ENCODE results near the gene PXDC1. TPM values are rescaled to one million over a fixed set of nuclear protein-coding genes. Genes with fewer than 3 reads are reported as not detected.
"Not testable (repeated sequence)": the region's sequence is repeated elsewhere in the genome, so short reads cannot be mapped to it uniquely, and the experiment has no call there.

PXDC1 gene
- total RNA-seq, 2 donors from 2014 or later, result 406 to 488 TPM

DNA sequence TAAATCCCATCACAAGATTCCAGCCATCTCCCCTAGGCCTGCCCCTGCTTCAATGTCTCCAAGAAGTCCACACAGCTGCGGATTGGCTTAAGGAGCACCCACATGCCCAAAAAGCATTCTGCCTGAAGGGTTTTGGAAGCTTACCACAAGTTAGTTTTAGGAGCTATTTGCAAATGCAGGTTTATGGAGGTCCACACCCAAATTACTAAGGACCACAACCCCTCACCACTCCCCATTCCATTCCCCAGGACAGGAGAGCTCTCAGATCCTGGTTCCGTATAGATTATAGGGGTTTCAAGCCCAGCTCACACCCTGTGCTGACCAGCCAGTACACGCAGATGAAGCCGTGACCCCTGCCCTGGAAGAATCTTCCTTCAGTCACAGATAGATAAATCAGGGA, 24.3 kb upstream of the PXDC1 start:
- no peak for ATAC-seq (ENCODE audit: insufficient number of reproducible peaks, low FRiP score, low read depth)
- H3K9me3 ChIP-seq, result no peaks in the 10 kb centered on the region
- no peak overlapping the region for H3K4me3 ChIP-seq
- H3K4me1 ChIP-seq (ENCODE audit: control insufficient read depth in 1 of 2, low read depth in 2 of 2), result no peaks in the 10 kb centered on the region
- H3K36me3 ChIP-seq, result no peaks in the 10 kb centered on the region
- no peaks in the 10 kb centered on the region for H3K27me3 ChIP-seq (replicated peaks; ENCODE audit: insufficient read depth)
- no peak for DNase-seq (ENCODE audit: low spot score)
- H3K27ac ChIP-seq, result no peak overlapping the region
- TF ChIP-seq, protein P1, sequence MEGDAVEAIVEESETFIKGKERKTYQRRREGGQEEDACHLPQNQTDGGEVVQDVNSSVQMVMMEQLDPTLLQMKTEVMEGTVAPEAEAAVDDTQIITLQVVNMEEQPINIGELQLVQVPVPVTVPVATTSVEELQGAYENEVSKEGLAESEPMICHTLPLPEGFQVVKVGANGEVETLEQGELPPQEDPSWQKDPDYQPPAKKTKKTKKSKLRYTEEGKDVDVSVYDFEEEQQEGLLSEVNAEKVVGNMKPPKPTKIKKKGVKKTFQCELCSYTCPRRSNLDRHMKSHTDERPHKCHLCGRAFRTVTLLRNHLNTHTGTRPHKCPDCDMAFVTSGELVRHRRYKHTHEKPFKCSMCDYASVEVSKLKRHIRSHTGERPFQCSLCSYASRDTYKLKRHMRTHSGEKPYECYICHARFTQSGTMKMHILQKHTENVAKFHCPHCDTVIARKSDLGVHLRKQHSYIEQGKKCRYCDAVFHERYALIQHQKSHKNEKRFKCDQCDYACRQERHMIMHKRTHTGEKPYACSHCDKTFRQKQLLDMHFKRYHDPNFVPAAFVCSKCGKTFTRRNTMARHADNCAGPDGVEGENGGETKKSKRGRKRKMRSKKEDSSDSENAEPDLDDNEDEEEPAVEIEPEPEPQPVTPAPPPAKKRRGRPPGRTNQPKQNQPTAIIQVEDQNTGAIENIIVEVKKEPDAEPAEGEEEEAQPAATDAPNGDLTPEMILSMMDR (IDR thresholded peaks at IDR 0.05), result no peak

DNA sequence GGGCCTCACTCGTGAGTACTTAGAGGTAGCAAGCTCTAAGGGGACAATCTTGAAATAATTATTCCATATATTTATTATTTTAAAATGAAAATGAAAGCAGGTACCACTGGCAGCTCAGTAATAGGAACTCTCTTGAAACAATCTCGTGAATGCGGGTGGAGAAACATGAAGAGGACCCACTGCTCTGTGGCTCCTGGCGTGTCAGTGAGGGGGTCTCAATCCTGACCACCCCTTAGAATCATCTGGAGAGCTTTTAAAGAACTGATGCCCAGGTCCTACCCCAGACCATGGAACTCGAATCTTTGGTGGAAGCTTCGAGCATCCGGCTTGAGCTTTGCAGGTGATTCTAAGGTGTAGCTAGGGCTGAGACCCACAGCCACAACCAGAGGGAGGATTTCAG, 23.9 kb upstream of the PXDC1 start:
- Histone ChIP-seq H3K4me3 (no peak overlapping the region), H3K36me3 (no peaks in the 10 kb centered on the region), H3K9me3 (no peaks in the 10 kb centered on the region), H3K27me3 (replicated peaks; ENCODE audit: insufficient read depth) (no peaks in the 10 kb centered on the region), H3K4me1 (ENCODE audit: control insufficient read depth in 1 of 2, low read depth in 2 of 2) (no peaks in the 10 kb centered on the region), H3K27ac (no peak overlapping the region)
- TF ChIP-seq, protein P1 (IDR thresholded peaks at IDR 0.05), result no peak
- no peak for ATAC-seq (ENCODE audit: insufficient number of reproducible peaks, low FRiP score, low read depth)
- DNase-seq (ENCODE audit: low spot score), result no peak

DNA sequence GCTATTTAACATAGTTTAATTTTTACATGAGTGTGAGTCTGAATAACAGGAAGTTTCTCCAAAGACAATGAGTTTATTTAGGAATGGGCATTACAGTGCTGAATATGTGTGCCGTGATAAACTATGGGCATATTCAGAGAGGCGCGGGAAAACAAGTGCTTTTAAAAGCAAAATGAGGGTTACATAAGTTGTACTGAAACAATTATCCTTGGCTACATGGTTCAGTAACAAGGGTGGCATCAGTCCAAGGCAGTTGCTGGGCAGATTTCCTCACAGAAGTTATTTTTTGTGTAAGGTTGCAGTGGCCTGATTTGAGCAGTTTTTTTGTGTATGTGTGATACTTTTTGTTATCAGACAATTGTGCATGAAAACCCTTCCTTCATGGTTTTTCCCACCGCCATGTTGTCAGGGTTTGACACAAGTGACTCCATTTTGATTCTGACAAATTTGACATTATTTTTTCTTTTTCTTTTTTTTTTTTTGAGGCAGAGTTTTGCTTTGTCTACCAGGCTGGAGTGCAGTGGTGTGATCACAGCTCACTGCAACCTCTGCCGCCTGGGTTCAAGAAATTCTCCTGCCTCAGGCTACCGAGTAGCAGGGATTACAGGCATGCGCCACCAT, 22.3 kb upstream of the PXDC1 start:
- TF ChIP-seq, protein P1 (IDR thresholded peaks at IDR 0.05), result no peak
- Histone ChIP-seq H3K36me3 (no peaks in the 10 kb centered on the region), H3K9me3 (no peaks in the 10 kb centered on the region), H3K4me1 (ENCODE audit: control insufficient read depth in 1 of 2, low read depth in 2 of 2) (no peaks in the 10 kb centered on the region), H3K4me3 (no peak overlapping the region), H3K27me3 (replicated peaks; ENCODE audit: insufficient read depth) (no peaks in the 10 kb centered on the region), H3K27ac (no peak overlapping the region)
- DNase-seq (ENCODE audit: low spot score), result no peak
- ATAC-seq (ENCODE audit: insufficient number of reproducible peaks, low FRiP score, low read depth), result no peak

GRCh38 chr6:3772127-3772999, 20.9 kb upstream of the PXDC1 start:
- not testable (repeated sequence) for H3K4me3 ChIP-seq; H3K9me3 ChIP-seq; H3K36me3 ChIP-seq; H3K4me1 ChIP-seq (ENCODE audit: control insufficient read depth in 1 of 2, low read depth in 2 of 2); ATAC-seq (ENCODE audit: insufficient number of reproducible peaks, low FRiP score, low read depth); DNase-seq (ENCODE audit: low spot score); H3K27ac ChIP-seq; H3K27me3 ChIP-seq (replicated peaks; ENCODE audit: insufficient read depth)

- ATAC-seq (ENCODE audit: insufficient number of reproducible peaks, low FRiP score, low read depth) (no peak), DNase-seq (ENCODE audit: low spot score) (no peak)
- H3K27me3 ChIP-seq (replicated peaks; ENCODE audit: insufficient read depth), result no peaks in the 10 kb centered on the region
- TF ChIP-seq, protein P1 (IDR thresholded peaks at IDR 0.05), result no peak
- peaks cover 6 to 7% of the 10 kb centered on the region in 2 donors for H3K4me1 ChIP-seq (ENCODE audit: control insufficient read depth in 1 of 2, low read depth in 2 of 2)
- peak overlapping the region in 1 of 2 donors; percentile 17 for H3K27ac ChIP-seq
- H3K9me3 ChIP-seq, result no peaks in the 10 kb centered on the region
- H3K4me3 ChIP-seq, result peak overlapping the region; percentile 32
- no peaks in the 10 kb centered on the region for H3K36me3 ChIP-seq
Measured at GRCh38 chr6:3771407-3772011, 20.0 kb upstream of the PXDC1 start.
